ENCODE measurements around the gene C1QL1.

C1QL1 gene

GRCh38 chr17:45001310-45001709 is 33.2 kb upstream of the C1QL1 start:
- Histone ChIP-seq H3K9ac (ENCODE audit: low read length) (no peak overlapping the region), H3K27me3 (ENCODE audit: control insufficient read depth, insufficient read depth, low read length) (peaks cover 13% of the 10 kb centered on the region), H3K4me3 (ENCODE audit: low read length) (no peak overlapping the region), H3K27ac (ENCODE audit: low read length) (no peak overlapping the region), H3K4me1 (ENCODE audit: control insufficient read depth, low read depth, low read length) (peaks cover 13% of the 10 kb centered on the region), H3K36me3 (ENCODE audit: control insufficient read depth, low read depth, low read length) (no peaks in the 10 kb centered on the region), H3K9me3 (ENCODE audit: control insufficient read depth, low read depth, low read length) (no peaks in the 10 kb centered on the region)

- Histone ChIP-seq H3K27me3 (ENCODE audit: control insufficient read depth, insufficient read depth, low read length) (peaks cover 13% of the 10 kb centered on the region), H3K27ac (ENCODE audit: low read length) (no peak overlapping the region), H3K4me1 (ENCODE audit: control insufficient read depth, low read depth, low read length) (peaks cover 13% of the 10 kb centered on the region), H3K9ac (ENCODE audit: low read length) (no peak overlapping the region), H3K36me3 (ENCODE audit: control insufficient read depth, low read depth, low read length) (no peaks in the 10 kb centered on the region), H3K4me3 (ENCODE audit: low read length) (no peak overlapping the region), H3K9me3 (ENCODE audit: control insufficient read depth, low read depth, low read length) (no peaks in the 10 kb centered on the region)
Measured at GRCh38 chr17:44999433-44999832, 31.3 kb upstream of the C1QL1 start.

- Histone ChIP-seq H3K27ac (ENCODE audit: low read length) (no peak overlapping the region), H3K27me3 (ENCODE audit: control insufficient read depth, insufficient read depth, low read length) (peaks cover 6% of the 10 kb centered on the region), H3K9me3 (ENCODE audit: control insufficient read depth, low read depth, low read length) (no peaks in the 10 kb centered on the region), H3K36me3 (ENCODE audit: control insufficient read depth, low read depth, low read length) (no peaks in the 10 kb centered on the region), H3K4me3 (ENCODE audit: low read length) (no peak overlapping the region), H3K9ac (ENCODE audit: low read length) (no peak overlapping the region), H3K4me1 (ENCODE audit: control insufficient read depth, low read depth, low read length) (peaks cover 5% of the 10 kb centered on the region)
Measured at GRCh38 chr17:44998646-44999045, 30.5 kb upstream of the C1QL1 start.

GRCh38 chr17:44997733-44998520 is 29.8 kb upstream of the C1QL1 start:
- no peak overlapping the region for H3K4me3 ChIP-seq (ENCODE audit: low read length)
- H3K27ac ChIP-seq (ENCODE audit: low read length) = no peak overlapping the region
- no peak overlapping the region for H3K9ac ChIP-seq (ENCODE audit: low read length)
- no peaks in the 10 kb centered on the region for H3K4me1 ChIP-seq (ENCODE audit: control insufficient read depth, low read depth, low read length)
- H3K9me3 ChIP-seq (ENCODE audit: control insufficient read depth, low read depth, low read length) = no peaks in the 10 kb centered on the region
- no peaks in the 10 kb centered on the region for H3K27me3 ChIP-seq (ENCODE audit: control insufficient read depth, insufficient read depth, low read length)
- H3K36me3 ChIP-seq (ENCODE audit: control insufficient read depth, low read depth, low read length) = no peaks in the 10 kb centered on the region

- no peak overlapping the region for H3K27ac ChIP-seq (ENCODE audit: low read length)
- no peak overlapping the region for H3K9ac ChIP-seq (ENCODE audit: low read length)
- H3K9me3 ChIP-seq (ENCODE audit: control insufficient read depth, low read depth, low read length) = no peaks in the 10 kb centered on the region
- H3K4me3 ChIP-seq (ENCODE audit: low read length) = no peak overlapping the region
- H3K27me3 ChIP-seq (ENCODE audit: control insufficient read depth, insufficient read depth, low read length) = no peaks in the 10 kb centered on the region
- no peaks in the 10 kb centered on the region for H3K36me3 ChIP-seq (ENCODE audit: control insufficient read depth, low read depth, low read length)
- H3K4me1 ChIP-seq (ENCODE audit: control insufficient read depth, low read depth, low read length) = peaks cover under 1% of the 10 kb centered on the region
Measured at GRCh38 chr17:44996304-44996703, 28.2 kb upstream of the C1QL1 start.

GRCh38 chr17:44995436-44996001 is 27.4 kb upstream of the C1QL1 start:
- Histone ChIP-seq H3K4me1 (ENCODE audit: control insufficient read depth, low read depth, low read length) (peaks cover 3% of the 10 kb centered on the region), H3K27ac (ENCODE audit: low read length) (no peak overlapping the region), H3K4me3 (ENCODE audit: low read length) (no peak overlapping the region), H3K36me3 (ENCODE audit: control insufficient read depth, low read depth, low read length) (no peaks in the 10 kb centered on the region), H3K9ac (ENCODE audit: low read length) (no peak overlapping the region), H3K27me3 (ENCODE audit: control insufficient read depth, insufficient read depth, low read length) (no peaks in the 10 kb centered on the region), H3K9me3 (ENCODE audit: control insufficient read depth, low read depth, low read length) (no peaks in the 10 kb centered on the region)

- Histone ChIP-seq H3K36me3 (ENCODE audit: control insufficient read depth, low read depth, low read length) (no peaks in the 10 kb centered on the region), H3K4me3 (ENCODE audit: low read length) (no peak overlapping the region), H3K4me1 (ENCODE audit: control insufficient read depth, low read depth, low read length) (peaks cover 3% of the 10 kb centered on the region), H3K9ac (ENCODE audit: low read length) (no peak overlapping the region), H3K27me3 (ENCODE audit: control insufficient read depth, insufficient read depth, low read length) (no peaks in the 10 kb centered on the region), H3K27ac (ENCODE audit: low read length) (no peak overlapping the region), H3K9me3 (ENCODE audit: control insufficient read depth, low read depth, low read length) (no peaks in the 10 kb centered on the region)
Measured at GRCh38 chr17:44992242-44992939, 24.3 kb upstream of the C1QL1 start.

- no peaks in the 10 kb centered on the region for H3K36me3 ChIP-seq (ENCODE audit: control insufficient read depth, low read depth, low read length)
- no peaks in the 10 kb centered on the region for H3K9me3 ChIP-seq (ENCODE audit: control insufficient read depth, low read depth, low read length)
- no peak overlapping the region for H3K27ac ChIP-seq (ENCODE audit: low read length)
- H3K4me1 ChIP-seq (ENCODE audit: control insufficient read depth, low read depth, low read length) = peaks cover 3% of the 10 kb centered on the region
- H3K4me3 ChIP-seq (ENCODE audit: low read length) = no peak overlapping the region
- H3K27me3 ChIP-seq (ENCODE audit: control insufficient read depth, insufficient read depth, low read length) = no peaks in the 10 kb centered on the region
- no peak overlapping the region for H3K9ac ChIP-seq (ENCODE audit: low read length)
Measured at GRCh38 chr17:44990994-44991393, 22.9 kb upstream of the C1QL1 start.

GRCh38 chr17:44989552-44990138 is 21.5 kb upstream of the C1QL1 start:
- no peaks in the 10 kb centered on the region for H3K27me3 ChIP-seq (ENCODE audit: control insufficient read depth, insufficient read depth, low read length)
- no peak overlapping the region for H3K9ac ChIP-seq (ENCODE audit: low read length)
- no peaks in the 10 kb centered on the region for H3K9me3 ChIP-seq (ENCODE audit: control insufficient read depth, low read depth, low read length)
- H3K4me3 ChIP-seq (ENCODE audit: low read length) = no peak overlapping the region
- no peak overlapping the region for H3K27ac ChIP-seq (ENCODE audit: low read length)
- peaks cover 3% of the 10 kb centered on the region for H3K4me1 ChIP-seq (ENCODE audit: control insufficient read depth, low read depth, low read length)
- no peaks in the 10 kb centered on the region for H3K36me3 ChIP-seq (ENCODE audit: control insufficient read depth, low read depth, low read length)

- H3K4me1 ChIP-seq (ENCODE audit: control insufficient read depth, low read depth, low read length) = peaks cover 3% of the 10 kb centered on the region
- peak overlapping the region; percentile 16 for H3K9ac ChIP-seq (ENCODE audit: low read length)
- H3K36me3 ChIP-seq (ENCODE audit: control insufficient read depth, low read depth, low read length) = no peaks in the 10 kb centered on the region
- H3K4me3 ChIP-seq (ENCODE audit: low read length) = peak overlapping the region; percentile 31
- H3K9me3 ChIP-seq (ENCODE audit: control insufficient read depth, low read depth, low read length) = no peaks in the 10 kb centered on the region
- H3K27ac ChIP-seq (ENCODE audit: low read length) = no peak overlapping the region
- no peaks in the 10 kb centered on the region for H3K27me3 ChIP-seq (ENCODE audit: control insufficient read depth, insufficient read depth, low read length)
Measured at GRCh38 chr17:44988044-44988942, 20.2 kb upstream of the C1QL1 start.

- Histone ChIP-seq H3K9ac (ENCODE audit: low read length) (no peak overlapping the region), H3K4me3 (ENCODE audit: low read length) (no peak overlapping the region), H3K9me3 (ENCODE audit: control insufficient read depth, low read depth, low read length) (no peaks in the 10 kb centered on the region), H3K27me3 (ENCODE audit: control insufficient read depth, insufficient read depth, low read length) (no peaks in the 10 kb centered on the region), H3K4me1 (ENCODE audit: control insufficient read depth, low read depth, low read length) (no peaks in the 10 kb centered on the region), H3K27ac (ENCODE audit: low read length) (no peak overlapping the region), H3K36me3 (ENCODE audit: control insufficient read depth, low read depth, low read length) (no peaks in the 10 kb centered on the region)
Measured at GRCh38 chr17:44983563-44983962, 15.5 kb upstream of the C1QL1 start.

All from iPS-18a (cell line).